Fibroblast of skin of scalp (primary cell): ENCODE results near the gene MKS1.
A peak's percentile ranks its signal among the peaks of the same experiment; 100 is the strongest.

Source experiments
- DNase-seq: peaks from one replicate; pipeline ENCODE4 v3.0.0-alpha.2; 2013

The MKS1 gene

GRCh38 chr17:58200024-58200633 lies 18.9 kb downstream of the MKS1 start:
- DNase-seq = peak; percentile 53

- DNase-seq = no peak
Observed at GRCh38 chr17:58196610-58197009, 22.4 kb downstream of the MKS1 start.

GRCh38 chr17:58195518-58196123 lies 23.4 kb downstream of the MKS1 start:
- DNase-seq = no peak

- DNase-seq = no peak
Observed at GRCh38 chr17:58193641-58194255, 25.3 kb downstream of the MKS1 start.

- DNase-seq = no peak
Observed at GRCh38 chr17:58192612-58193011, 26.4 kb downstream of the MKS1 start, which contains the start of gene EPX. Gene EPX, plus strand, starts transcription at chr17:58192726. Its CDS starts 121 bp downstream, at chr17:58192847.

- DNase-seq = no peak
Observed at GRCh38 chr17:58191241-58191896, 27.7 kb downstream of the MKS1 start.

GRCh38 chr17:58189436-58190146 lies 29.5 kb downstream of the MKS1 start:
- DNase-seq = peak; percentile 85

GRCh38 chr17:58187675-58188074 lies 31.4 kb downstream of the MKS1 start:
- no peak for DNase-seq

GRCh38 chr17:58187063-58187462 lies 32.0 kb downstream of the MKS1 start:
- no peak for DNase-seq

- DNase-seq = no peak
Observed at GRCh38 chr17:58186591-58186990, 32.5 kb downstream of the MKS1 start.

- no peak for DNase-seq
Observed at GRCh38 chr17:58184986-58185761, 33.9 kb downstream of the MKS1 start.

GRCh38 chr17:58184308-58184985 lies 34.6 kb downstream of the MKS1 start:
- peak; percentile 6 for DNase-seq

GRCh38 chr17:58183514-58183913 lies 35.5 kb downstream of the MKS1 start:
- DNase-seq = no peak

GRCh38 chr17:58181796-58182195 lies 37.3 kb downstream of the MKS1 start:
- DNase-seq = no peak

GRCh38 chr17:58176200-58176599 lies 42.9 kb downstream of the MKS1 start:
- no peak for DNase-seq

GRCh38 chr17:58174871-58175270 lies 44.2 kb downstream of the MKS1 start:
- DNase-seq = no peak

- DNase-seq = no peak
Observed at GRCh38 chr17:58172369-58173071, 46.5 kb downstream of the MKS1 start.

GRCh38 chr17:58170622-58171021 lies 48.4 kb downstream of the MKS1 start:
- no peak for DNase-seq

- DNase-seq = no peak
Observed at GRCh38 chr17:58166682-58167081, 52.4 kb downstream of the MKS1 start, which contains the start of gene OR4D2. Gene OR4D2, plus strand, starts transcription at chr17:58166982. Its CDS starts 2,674 bp downstream, at chr17:58169656.

- DNase-seq = no peak
Observed at GRCh38 chr17:58165981-58166380, 53.1 kb downstream of the MKS1 start.

GRCh38 chr17:58161566-58161965 lies 57.5 kb downstream of the MKS1 start:
- DNase-seq = no peak
